Activated CD4-positive, CD25-positive, alpha-beta regulatory T cell treated with anti-CD3 and anti-CD28 coated beads, Interleukin-2, amount 50 U/mL, for 72 hours (primary cell): ENCODE results near the gene RNF208.

Experiments used
- DNase-seq: peaks from one replicate; pipeline ENCODE4 v3.0.0; 2021

Gene RNF208

DNA sequence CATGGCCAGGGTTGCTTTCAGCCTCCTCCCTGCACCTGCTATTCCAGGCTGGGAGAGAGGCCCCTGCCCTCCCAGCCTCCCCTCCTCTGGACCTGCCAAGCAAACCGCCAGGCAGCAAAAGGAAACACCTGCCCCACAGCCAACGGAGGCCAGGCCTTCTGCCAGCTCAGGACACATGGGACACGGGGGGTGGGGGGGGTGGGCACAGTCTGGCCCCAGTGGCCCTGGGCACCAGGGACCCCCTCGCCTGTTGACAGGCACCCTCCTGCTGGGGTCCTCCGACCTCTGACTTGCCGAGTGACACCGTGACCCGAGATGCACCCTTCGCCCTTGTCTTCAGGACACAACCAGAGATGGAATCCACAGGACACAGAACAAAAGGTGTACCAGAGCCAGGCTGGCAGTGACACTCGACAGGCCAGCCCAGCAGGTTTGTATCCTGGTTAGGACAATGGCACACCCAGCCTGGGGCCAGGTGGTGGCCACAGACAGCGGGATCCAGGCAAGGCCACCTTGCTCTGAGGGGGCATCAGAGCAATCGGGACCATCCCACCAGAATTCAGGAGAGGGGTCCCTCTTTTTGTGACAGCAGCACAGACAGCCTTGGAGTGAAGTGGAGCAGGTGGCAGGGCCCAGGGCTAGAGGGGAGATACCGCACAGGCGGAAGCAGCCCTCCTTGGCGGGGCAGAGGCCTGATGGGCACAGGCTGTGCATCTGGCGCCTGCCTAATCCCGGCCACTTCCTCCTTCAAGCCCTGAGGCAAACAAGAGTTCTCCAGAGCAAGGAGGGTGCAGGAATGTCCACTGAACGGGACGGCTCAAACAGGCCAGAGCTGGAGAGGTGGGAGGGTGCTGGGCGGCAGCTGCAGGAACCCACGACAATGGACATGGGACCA is 48.9 kb downstream of the RNF208 start:
- no peak for DNase-seq

DNA sequence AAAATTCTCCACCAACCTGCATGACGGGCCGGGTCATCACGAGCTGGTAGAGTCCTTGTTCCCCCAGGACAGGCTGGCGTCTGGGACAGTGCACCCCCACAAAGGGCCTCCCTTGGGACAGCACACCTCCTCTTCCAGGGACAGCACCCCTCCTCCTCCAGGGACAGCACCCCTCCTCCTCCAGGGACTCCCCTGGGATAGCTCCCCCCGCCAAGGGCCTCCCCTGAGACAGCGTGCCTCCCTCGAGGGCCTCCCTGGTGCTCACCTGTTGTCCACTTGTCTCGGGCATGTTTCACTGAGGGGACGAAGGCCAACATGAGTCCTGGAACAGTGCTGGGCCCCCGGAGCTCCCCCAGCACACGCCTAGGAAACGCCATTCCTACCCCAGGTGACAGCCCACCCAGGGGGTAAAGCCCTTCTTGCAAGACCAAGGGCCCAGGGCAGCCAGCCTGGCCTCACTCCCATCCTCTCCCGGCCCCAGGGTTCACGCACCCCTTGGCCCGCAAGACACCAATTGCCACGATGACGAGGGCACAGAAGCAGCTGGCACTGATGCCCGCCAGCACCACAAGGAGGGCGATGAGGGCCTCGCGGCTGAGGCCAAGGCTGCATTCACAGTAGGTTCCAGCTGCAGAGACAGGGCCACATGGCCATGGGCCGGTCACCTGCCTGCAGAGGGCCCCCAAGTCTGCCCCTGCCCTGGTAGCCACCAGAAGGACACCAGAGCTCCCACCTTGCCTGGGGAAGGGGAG is 50.7 kb downstream of the RNF208 start:
- DNase-seq = no peak

- no peak for DNase-seq
These were observed 51.4 kb downstream of the RNF208 start for GRCh38 chr9:137170486-137171148.
